ENCODE measurements around the gene B2M.
"Not testable (repeated sequence)": the region's sequence is repeated elsewhere in the genome, so short reads cannot be mapped to it uniquely, and the experiment has no call there.

B2M gene

DNA sequence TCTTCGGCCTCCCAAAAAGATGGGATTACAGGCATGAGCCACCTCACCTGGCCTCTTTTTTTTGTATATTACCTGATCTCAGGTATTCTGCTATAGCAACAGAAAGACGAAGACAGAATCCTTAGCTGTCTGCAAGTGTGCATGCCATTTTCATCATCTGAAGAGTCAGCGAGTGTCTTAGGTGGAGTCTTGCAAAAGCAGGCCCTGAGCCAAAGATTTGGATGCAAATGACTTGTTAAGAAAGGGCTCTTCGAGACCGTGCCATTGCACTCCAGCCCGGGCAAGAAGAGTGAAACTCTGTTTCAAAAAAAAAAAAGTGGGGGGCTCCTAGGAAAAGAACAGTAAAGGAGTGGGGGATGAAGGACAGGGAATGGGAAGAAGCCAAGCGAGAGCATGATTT is 14.8 kb downstream of the B2M start:
- no peak for DNase-seq (ENCODE audit: low read depth)

DNA sequence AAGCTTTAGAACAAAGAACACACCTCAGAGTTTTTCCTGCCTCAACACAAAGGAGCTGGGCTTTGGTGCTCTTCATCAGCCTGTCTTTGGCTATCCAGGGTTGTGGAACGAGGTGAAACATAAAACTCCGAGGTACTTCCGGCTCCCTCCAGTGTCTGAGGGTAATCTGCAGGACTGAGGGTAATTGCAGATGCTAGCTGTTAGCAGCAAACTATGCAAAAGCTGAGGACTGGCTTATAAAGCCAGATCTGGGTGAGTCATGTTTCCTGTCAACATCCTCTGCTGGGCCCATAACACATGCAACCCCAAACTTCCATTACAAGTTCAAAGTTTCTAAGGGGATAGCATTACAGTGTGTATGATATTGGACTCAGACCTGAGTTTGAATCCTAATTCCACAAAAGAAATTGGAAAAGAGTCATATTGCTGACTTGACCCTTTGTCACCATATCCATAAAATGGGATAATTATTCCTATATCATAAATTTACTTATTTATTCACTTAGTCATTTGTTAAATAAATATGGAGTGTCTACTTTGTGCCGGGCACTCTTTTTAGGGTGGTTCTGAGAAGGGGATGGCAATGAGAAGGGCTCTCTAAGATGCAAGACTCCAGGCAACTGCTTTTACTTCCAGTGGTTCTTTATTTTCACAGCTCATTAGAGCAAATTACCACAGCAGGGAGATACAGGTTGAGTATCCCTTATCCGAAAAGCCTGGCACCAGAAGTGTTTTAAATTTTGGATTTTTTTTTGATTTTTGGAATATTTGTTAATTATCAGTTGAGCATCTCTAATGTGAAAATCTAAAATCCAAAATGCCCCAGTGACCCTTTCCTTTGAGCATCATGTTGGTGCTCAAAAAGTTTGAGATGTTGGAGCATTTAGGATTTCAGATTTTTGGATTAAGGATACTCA is 15.5 kb downstream of the B2M start:
- DNase-seq (ENCODE audit: low read depth): peak; percentile 92

DNA sequence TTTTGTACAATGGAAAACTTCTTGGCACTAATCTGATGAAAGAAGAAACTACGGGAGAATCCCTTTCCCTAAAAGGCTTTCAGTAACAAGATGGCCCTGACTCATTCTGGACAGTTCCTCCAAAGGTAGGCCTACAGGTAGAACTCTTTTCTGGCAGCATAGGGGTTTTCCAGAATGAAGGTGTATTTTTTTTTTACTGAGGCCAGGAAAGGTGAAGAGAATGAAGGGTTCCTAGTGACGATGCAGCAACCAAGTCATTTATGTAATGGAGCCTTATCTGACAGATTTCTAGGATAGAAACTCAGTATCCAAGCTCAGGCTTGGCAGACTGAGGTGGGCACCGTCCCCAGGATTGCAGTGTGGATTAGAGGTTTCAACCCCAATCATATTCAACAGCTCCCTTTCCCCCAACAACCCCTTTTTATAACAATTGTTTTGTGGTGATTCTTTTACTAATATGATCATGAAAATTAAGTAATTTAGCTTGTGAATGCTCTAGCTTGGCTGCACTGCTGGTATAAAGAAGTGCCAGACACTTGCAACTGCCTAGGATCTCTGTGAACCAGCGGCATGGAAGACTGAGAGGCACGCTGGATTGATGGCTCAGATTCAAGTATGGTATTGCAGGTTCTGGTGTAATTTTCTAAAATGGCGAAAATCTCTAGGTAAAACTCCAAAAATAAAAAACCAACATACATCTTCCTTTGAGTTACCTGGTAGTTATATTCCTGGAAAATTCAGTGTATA is 16.3 kb downstream of the B2M start:
- DNase-seq (ENCODE audit: low read depth): no peak

- DNase-seq (ENCODE audit: low read depth): not testable (repeated sequence)
Observed at GRCh38 chr15:44728232-44728575, 16.9 kb downstream of the B2M start.

GRCh38 chr15:44728576-44729407 is 17.5 kb downstream of the B2M start:
- peak; percentile 97 for DNase-seq (ENCODE audit: low read depth)

DNA sequence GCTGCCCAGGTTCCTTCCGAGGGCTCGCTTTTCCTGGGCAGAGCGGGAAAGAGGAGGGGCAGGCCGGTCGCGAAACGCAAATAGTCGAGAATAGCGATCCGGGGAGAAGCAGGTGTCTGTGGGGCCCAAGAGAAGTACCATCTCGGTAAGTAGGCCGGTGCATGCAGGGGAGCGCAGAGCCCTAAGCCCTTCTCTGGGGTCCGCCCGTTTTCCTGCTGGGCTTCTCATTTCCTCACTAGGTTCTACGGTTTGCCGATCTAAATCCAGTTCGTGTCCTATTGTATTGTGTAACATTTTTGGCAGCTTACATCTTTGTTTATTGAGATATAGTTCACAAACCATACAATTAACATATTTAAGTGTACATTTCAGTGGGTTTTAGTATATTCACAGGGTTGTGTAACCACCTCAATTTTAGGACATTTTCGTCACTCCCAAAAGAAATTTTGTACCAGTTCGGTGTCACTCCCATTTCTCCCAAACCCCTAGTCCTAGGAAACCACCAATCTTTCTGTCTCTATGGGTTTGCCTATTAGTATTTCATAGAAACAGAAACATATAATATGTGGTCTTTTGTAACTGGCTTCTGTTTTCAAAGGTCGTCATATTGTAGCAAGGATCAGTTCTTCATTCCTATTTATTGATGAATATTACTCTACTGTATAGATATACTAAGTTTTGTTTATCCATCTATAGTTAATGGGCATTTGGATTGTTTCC is 18.3 kb downstream of the B2M start:
- peak; percentile 31 for DNase-seq (ENCODE audit: low read depth)

DNA sequence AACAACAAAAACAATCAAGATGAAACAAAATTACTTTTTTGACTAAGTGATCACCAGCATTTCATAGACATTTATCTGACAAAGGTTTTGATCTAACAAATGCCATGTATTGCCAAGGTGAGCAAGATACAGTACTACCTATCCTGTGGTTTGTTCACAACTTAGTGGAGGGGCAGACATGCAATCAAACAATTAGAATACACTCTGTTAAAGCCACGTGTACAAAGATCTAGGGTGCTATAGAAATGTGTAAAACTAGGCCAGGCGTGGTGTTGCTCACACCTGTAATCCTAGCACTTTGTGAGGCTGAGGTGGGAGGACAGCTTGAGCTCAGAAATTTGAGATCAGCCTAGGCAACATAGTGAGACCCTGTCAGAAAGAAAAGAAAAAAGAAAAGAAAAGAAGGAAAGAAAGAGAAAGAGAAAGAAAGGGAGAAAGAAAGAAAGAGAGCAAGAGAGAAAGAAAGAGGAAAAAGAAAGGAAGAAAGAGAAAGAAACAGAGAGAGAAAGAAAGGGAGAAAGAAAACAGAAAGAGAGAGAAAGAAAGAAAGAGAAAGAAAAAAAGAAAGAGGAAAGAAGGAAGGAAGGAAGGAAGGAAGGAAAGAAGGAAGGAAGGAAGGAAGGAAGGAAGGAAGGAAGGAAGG is 23.6 kb downstream of the B2M start:
- no peak for DNase-seq (ENCODE audit: low read depth)

DNA sequence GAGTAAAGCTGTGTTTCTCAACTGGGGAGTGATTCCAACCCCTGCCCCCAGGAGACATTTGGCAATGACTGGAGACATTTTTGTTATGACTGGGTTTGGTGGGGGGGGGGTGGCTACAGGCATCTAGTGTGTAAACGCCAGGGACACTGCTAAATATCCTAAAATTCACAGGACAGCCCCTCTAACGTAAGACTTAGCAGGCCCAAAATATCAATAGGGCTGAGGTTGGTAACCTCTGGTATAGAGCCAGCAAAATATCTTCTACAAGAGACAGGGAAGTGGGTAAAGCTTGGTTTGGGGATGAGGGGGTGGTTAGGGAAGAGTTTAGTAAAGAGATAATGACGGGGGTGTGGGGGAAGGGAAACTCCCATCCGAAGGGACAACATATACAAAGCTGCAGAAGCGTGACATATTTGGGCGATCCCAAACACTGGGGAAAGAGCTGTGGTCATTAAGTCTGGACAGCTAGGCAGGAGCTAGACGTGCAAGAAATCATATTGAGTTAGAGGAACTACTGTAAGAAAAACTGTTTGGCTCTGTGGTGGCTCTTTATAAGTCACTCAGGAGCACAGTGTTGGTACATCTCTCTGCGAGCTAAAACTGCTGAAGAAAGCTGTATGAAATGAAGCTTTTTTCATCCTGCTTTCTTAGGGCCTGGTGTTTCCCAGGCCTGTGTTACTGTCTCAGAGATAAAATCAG is 24.3 kb downstream of the B2M start:
- DNase-seq (ENCODE audit: low read depth): no peak

GRCh38 chr15:44736181-44736765 is 25.0 kb downstream of the B2M start, which contains the start of gene TRIM69:
Gene TRIM69 (plus strand): TSS chr15:44736528. CDS start chr15:44736705, 177 bp downstream.
- DNase-seq (ENCODE audit: low read depth): no peak

- peak; percentile 73 for DNase-seq (ENCODE audit: low read depth)
Observed at GRCh38 chr15:44738340-44738984, 27.1 kb downstream of the B2M start.

DNA sequence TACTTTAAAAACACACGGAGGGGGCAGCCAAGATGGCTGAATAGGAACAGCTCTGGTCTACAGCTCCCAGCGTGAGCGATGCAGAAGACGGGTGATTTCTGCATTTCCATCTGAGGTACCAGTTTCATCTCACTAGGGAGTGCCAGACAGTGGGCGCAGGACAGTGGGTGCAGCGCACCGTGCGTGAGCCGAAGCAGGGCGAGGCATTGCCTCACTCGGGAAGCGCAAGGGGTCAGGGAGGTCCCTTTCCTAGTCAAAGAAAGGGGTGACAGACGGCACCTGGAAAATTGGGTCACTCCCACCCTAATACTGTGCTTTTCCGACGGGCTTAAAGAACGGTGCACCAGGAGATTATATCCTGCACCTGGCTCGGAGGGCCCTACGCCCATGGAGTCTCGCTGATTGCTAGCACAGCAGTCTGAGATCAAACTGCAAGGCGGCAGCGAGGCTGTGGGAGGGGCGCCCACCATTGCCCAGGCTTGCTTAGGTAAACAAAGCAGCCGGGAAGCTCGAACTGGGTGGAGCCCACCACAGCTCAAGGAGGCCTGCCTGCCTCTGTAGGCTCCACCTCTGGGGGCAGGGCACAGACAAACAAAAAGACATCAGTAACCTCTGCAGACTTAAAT is 28.0 kb downstream of the B2M start:
- DNase-seq (ENCODE audit: low read depth): not testable (repeated sequence)

GRCh38 chr15:44743454-44743853 is 32.1 kb downstream of the B2M start:
- not testable (repeated sequence) for DNase-seq (ENCODE audit: low read depth)

DNA sequence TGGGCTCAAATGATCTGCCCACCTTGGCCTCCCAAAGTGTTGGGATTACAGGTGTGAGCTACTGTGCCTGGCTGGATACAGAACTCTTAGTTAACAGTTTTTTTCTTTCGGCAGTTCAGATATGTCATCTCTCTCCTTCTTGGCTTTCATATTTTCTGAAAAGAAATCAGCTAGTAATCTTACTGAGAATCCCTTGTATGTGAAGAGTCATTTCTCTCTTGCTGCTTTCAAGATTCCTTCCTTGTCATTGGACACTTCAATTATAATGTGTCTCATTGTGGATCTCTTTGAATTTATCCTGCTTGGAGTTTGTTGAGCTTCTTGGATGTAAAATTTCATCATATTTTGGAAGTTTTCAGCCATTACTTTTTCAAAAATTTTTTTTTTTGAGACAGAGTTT is 42.0 kb downstream of the B2M start:
- DNase-seq (ENCODE audit: low read depth): no peak

- DNase-seq (ENCODE audit: low read depth): no peak
Observed at GRCh38 chr15:44763187-44763586, 51.9 kb downstream of the B2M start.

DNA sequence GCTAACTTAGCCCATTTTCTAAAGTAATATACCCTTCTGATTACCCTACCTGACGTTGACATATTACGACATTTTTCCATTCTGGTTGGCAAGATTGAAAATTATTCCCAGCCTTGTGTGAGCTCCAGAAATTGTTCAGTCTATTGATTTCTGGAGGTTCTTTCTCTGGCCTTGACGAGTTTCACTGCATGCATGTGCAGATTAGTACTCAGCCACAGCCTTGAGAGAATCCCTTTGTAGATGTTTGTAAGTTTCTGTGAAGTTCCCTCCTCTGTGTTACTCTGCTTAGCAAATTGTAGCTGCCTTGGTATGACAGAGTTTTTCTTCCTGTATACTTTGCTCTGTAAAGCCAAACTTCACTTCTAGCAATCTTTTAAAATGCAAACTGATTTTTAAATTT is 52.5 kb downstream of the B2M start:
- DNase-seq (ENCODE audit: low read depth): no peak

- no peak for DNase-seq (ENCODE audit: low read depth)
Observed at GRCh38 chr15:44765036-44765435, 53.7 kb downstream of the B2M start.

All from ELR (cell line).